ENCODE results near the gene ALX1. TPM values are rescaled to one million over a fixed set of nuclear protein-coding genes. Genes with fewer than 3 reads are reported as not detected.

Gene ALX1
- total RNA-seq, 1 experiment from 2014 or later, result not detected

- Histone ChIP-seq H3K4me1 (ENCODE audit: control insufficient read depth in 1 of 2, insufficient read depth in 2 of 2, low read length in 2 of 2) (no peaks in the 10 kb centered on the region), H3K4me2 (ENCODE audit: low read length) (no peak overlapping the region), H3K79me2 (ENCODE audit: insufficient read depth, low read length) (no peaks in the 10 kb centered on the region), H3K9me2 (ENCODE audit: insufficient read depth) (no peaks in the 10 kb centered on the region), H3K9ac (ENCODE audit: low read length) (no peak overlapping the region), H4K20me1 (ENCODE audit: insufficient read depth) (no peaks in the 10 kb centered on the region), H3K9me3 (ENCODE audit: control insufficient read depth in 1 of 2, insufficient read depth in 1 of 2, low read depth in 1 of 2, low read length in 2 of 2) (no peaks in the 10 kb centered on the region), H2AFZ (ENCODE audit: low read depth, low read length, poor library complexity, severe bottlenecking) (no peak overlapping the region), H3K36me3 (ENCODE audit: control insufficient read depth in 1 of 2, insufficient read depth in 2 of 2, low read length in 2 of 2) (no peaks in the 10 kb centered on the region), H3K4me3 (replicated peaks in 1 of 2; ENCODE audit: low read depth in 1 of 2, low read length in 2 of 2) (no peak overlapping the region), H3K27ac (ENCODE audit: low read depth, low read length) (no peak overlapping the region), H3K27me3 (ENCODE audit: insufficient read depth, low read length) (no peaks in the 10 kb centered on the region)
- ChIA-PET CTCF (no interaction called here), POLR2A (no interaction called here), RAD21 (ENCODE audit: low non-redundant PET in 1 of 2, low total read pairs in 2 of 2, uncharacterized antibody in 2 of 2, unreplicated experiment in 2 of 2) (no interaction called here)
- DNase-seq (ENCODE audit: low read depth, low spot score) (no peak), ATAC-seq (no peak)
- no TSS peak for BruUV-seq (replicated peaks)
- intact Hi-C loops (cut with micrococcal nuclease), result no loop called here
- TF ChIP-seq ZFX (IDR thresholded peaks at IDR 0.05), result no peak
Measured at GRCh38 chr12:85299053-85299452, 19.0 kb downstream of the ALX1 start.

- CTCF ChIA-PET, result interaction anchor here (1.0 kb wide), 1 partner anchor 9 kb away, joined by 3 read pairs; no protein-coding TSS in a partner anchor
- Histone ChIP-seq H3K4me1 (ENCODE audit: control insufficient read depth in 1 of 2, insufficient read depth in 2 of 2, low read length in 2 of 2) (no peaks in the 10 kb centered on the region), H3K4me2 (ENCODE audit: low read length) (no peak overlapping the region), H3K9me3 (ENCODE audit: control insufficient read depth in 1 of 2, insufficient read depth in 1 of 2, low read depth in 1 of 2, low read length in 2 of 2) (no peaks in the 10 kb centered on the region), H3K9ac (ENCODE audit: low read length) (no peak overlapping the region), H3K27me3 (ENCODE audit: insufficient read depth, low read length) (no peaks in the 10 kb centered on the region), H3K4me3 (replicated peaks in 1 of 2; ENCODE audit: low read depth in 1 of 2, low read length in 2 of 2) (no peak overlapping the region), H3K9me2 (ENCODE audit: insufficient read depth) (no peaks in the 10 kb centered on the region), H3K27ac (ENCODE audit: low read depth, low read length) (no peak overlapping the region), H3K79me2 (ENCODE audit: insufficient read depth, low read length) (no peaks in the 10 kb centered on the region), H2AFZ (ENCODE audit: low read depth, low read length, poor library complexity, severe bottlenecking) (peak overlapping the region; percentile 11), H4K20me1 (ENCODE audit: insufficient read depth) (no peaks in the 10 kb centered on the region), H3K36me3 (ENCODE audit: control insufficient read depth in 1 of 2, insufficient read depth in 2 of 2, low read length in 2 of 2) (no peaks in the 10 kb centered on the region)
- ATAC-seq, result no peak
- RAD21 ChIA-PET (ENCODE audit: low non-redundant PET in 1 of 2, low total read pairs in 2 of 2, uncharacterized antibody in 2 of 2, unreplicated experiment in 2 of 2), result no interaction called here
- POLR2A ChIA-PET, result no interaction called here
- no peak for DNase-seq (ENCODE audit: low read depth, low spot score)
- no TSS peak for BruUV-seq (replicated peaks)
- intact Hi-C loops (cut with micrococcal nuclease), result no loop called here
- no peak for TF ChIP-seq SP1 (IDR thresholded peaks at IDR 0.05; ENCODE audit: low read depth)
- TF ChIP-seq ZBTB33 (IDR thresholded peaks at IDR 0.05; ENCODE audit: extremely low read depth, insufficient replicate concordance, low read length), result no peak
- TF ChIP-seq ZFX (IDR thresholded peaks at IDR 0.05), result no peak
- TF ChIP-seq YY1 (IDR thresholded peaks at IDR 0.05; ENCODE audit: extremely low read depth, insufficient replicate concordance, low read depth, low read length), result no peak
- no peak for TF ChIP-seq TCF7L2 (IDR thresholded peaks at IDR 0.05; ENCODE audit: borderline replicate concordance, extremely low read depth, insufficient read depth, insufficient read length)
- no peak for TF ChIP-seq POLR2AphosphoS5 (IDR thresholded peaks at IDR 0.05; ENCODE audit: low read depth, low read length)
- TF ChIP-seq FOSL1 (IDR thresholded peaks at IDR 0.05; ENCODE audit: low read depth), result no peak
- no peak for TF ChIP-seq ELF1 (IDR thresholded peaks at IDR 0.05; ENCODE audit: borderline replicate concordance, low read depth)
- no peak for TF ChIP-seq ZNF274 (IDR thresholded peaks at IDR 0.05; ENCODE audit: low read depth, low read length)
- no peak for TF ChIP-seq SRF (IDR thresholded peaks at IDR 0.05; ENCODE audit: low read depth)
- TF ChIP-seq REST (IDR thresholded peaks at IDR 0.05; ENCODE audit: low read depth), result no peak
- TF ChIP-seq EZH2 (IDR thresholded peaks at IDR 0.05), result no peak
- TF ChIP-seq MAX (IDR thresholded peaks at IDR 0.05), result no peak
- TF ChIP-seq JUND (IDR thresholded peaks at IDR 0.05), result no peak
Measured at GRCh38 chr12:85301051-85301450, 21.0 kb downstream of the ALX1 start.
